PFSK-1 (cell line): ENCODE data around the gene NTN1.

ENCODE experiments used
- POLR2AphosphoS5 ChIP-seq: IDR thresholded peaks from 2 replicates; pipeline ENCODE4 v1.6.1; 2012; ENCODE audit warnings: low read depth, mild to moderate bottlenecking, control low read depth, low read length, moderate library complexity
- TAF1 ChIP-seq: IDR thresholded peaks from 2 replicates; pipeline ENCODE4 v1.6.1; 2012; ENCODE audit warnings: low read length, control low read depth, borderline replicate concordance; ENCODE audit not compliant: insufficient read depth

GRCh38 chr17:9064311-9064834 is 43.1 kb downstream of the NTN1 start:
- no peak for TF ChIP-seq POLR2AphosphoS5
- TF ChIP-seq TAF1: no peak
